Measurements from ENCODE around the gene BPIFA2.
A peak's percentile ranks its signal among the peaks of the same experiment; 100 is the strongest.
"Not testable (repeated sequence)": the region's sequence is repeated elsewhere in the genome, so short reads cannot be mapped to it uniquely, and the experiment has no call there.

BPIFA2 gene, protein sequence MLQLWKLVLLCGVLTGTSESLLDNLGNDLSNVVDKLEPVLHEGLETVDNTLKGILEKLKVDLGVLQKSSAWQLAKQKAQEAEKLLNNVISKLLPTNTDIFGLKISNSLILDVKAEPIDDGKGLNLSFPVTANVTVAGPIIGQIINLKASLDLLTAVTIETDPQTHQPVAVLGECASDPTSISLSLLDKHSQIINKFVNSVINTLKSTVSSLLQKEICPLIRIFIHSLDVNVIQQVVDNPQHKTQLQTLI

DNA sequence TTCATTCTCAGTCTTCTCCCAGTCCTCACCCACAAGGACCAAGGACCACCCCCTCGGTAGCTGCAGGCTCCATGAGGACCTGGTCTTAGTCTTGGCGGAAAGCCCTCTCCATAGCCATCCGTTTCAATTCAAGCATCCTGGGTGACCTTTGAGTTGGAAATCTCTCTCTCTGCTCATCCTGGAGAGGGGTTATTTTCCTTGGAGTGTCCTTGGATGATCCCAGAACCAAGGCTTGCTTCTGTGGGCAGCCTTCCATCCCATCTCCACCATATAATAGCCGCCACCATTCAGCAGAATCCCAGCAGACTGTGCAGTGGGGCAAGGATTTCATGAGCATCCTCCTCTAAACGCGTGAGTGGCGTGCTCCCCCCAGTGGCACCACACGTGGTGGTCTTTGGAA, at the start of gene BPIFA2:
Gene BPIFA2 (plus strand): TSS at position 301 of the 400 bp plus-strand sequence. CDS start 987 bp downstream, outside the sequence.
- DNase-seq = no peak

DNA sequence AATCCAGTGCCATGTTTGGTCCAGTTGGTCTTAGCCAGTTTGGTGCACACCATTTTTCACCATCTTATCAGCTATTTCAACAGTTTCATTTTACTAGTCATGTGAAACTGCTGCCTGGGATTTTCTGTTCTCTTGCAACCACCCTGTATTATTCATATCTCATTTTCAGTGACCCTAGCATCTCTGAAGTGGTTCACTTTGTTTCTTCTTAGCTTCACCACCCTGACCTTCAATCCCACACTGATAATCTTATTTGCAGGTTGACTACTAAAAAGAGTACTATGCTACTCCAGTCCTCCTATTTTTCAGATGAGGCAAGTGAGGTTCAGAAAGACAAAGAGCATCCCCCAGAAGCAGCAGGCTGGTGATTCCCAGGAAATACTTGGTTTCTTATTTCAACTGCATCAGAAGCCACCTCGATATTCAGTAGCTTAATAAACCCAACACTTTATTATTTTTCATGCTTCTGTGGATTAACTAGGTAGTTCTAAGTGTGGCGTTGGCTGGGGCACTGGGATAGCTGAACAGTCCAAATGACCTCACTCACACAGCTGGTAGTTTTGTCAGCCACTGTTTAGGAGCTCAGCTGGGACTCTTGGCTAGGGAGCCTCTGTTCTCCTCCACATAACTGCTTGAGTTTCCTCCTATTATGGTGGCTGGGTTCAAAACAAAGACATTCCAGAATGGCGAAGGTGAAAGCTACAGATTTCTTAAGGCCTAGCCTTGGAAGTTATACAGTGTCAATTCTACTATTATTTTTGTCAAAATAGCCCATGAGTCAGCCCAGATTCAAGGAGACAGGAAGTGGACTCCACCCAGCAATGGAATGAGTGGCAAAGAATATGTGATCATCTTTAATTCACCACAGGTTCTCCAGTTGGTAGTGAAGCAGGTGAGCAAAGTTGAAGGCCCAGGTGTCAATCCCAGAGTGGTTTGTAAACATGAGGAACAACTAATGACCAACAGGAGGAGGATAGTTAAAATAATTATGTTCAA, 47.9 kb upstream of the BPIFA2 start:
- DNase-seq = no peak

DNA sequence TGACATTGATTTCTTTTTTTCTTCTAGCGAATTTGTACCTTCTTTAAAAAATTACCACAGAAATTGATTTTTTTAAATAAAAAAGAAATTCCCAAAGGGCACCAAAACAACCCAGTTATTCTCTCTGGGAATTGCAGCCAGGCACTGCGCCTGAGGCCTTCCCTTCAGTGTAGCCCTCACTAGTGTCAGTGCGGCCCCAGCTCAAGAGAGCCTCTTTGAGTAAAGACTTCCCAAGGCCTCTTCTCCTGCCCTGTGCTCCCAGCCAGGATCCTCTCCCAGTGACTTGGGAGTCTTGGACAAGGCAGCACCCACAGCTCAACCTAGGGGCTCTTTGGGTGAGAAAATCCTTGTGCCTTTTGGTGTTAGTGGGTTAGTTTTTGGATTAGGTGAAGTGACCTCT, 47.0 kb upstream of the BPIFA2 start:
- no peak for DNase-seq

DNA sequence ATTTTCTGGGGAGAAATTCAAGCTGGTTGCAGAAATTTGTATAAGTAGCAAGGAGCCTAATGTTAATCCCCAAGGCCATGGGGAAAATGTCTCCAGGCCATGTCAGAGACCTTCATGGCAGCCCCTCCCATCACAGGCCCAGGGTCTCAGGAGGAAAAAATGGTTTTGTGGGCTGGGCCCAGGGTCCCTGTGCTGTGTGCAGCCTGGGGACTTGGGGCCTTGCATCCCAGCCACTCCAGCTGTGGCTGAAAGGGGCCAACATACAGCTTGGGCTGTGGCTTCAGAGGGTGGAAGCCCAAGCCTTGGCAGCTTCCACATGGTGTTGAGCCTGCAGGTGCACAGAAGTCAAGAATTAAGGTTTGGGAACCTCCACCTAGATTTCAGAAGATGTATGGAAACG, 45.7 kb upstream of the BPIFA2 start:
- DNase-seq = not testable (repeated sequence)

DNA sequence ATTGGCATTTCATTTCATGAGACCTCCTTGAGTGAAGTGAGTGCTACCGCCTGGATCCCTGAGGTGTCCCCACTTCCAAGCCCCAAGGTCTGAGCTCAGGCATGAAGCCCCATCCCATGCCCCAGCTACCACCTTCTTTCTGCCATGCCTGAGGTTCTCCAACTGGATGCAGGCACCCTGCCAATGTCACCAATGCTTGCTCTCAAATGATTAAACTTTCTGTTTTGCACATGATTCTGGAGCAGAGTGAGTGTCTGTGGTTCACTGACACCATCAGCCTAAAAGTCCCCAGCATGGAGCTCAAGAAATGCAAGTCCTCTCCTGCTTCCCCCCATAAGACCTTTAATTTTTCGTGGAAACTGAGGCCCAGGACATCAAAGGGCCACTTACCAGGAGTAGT, 43.7 kb upstream of the BPIFA2 start:
- DNase-seq = no peak

DNA sequence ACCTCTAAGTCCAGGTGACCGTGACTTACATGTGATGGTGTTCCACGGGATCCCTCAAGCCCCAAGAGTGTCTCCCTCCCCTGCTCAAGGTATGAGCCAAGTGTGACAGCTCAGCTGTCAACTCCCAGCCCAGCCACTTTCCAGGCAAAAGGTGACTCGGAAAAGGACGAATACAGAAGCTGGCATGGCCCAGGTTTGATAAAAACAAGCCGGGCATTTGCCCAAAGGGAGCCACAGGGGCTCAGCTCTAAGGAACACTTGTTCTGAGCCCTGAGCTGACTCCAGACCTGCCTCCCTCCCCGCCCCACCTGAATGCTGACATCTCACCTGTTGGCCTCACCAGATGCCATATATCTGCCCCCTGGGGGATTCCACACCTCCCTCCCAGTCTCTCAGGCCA, 43.0 kb upstream of the BPIFA2 start:
- DNase-seq = no peak

DNA sequence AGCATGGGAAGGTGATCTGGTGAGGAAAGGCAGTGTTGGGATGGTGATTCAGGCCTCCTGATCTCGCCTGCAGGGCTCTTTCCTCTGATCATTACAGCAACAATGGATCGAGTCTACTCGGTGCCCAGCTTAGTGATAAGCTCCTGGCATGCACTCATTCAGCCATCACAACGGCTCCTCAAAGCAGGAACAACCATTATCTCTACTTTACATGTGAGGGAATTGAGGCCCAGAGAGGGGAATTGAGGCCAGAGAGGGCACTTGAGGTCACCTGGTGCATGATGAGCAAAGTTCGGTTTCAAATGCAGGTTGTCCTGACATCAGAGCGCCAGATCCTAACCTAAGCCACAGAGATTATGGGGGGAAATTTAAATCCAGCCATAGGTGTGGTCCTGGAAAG, 42.0 kb upstream of the BPIFA2 start:
- DNase-seq = peak; percentile 28

DNA sequence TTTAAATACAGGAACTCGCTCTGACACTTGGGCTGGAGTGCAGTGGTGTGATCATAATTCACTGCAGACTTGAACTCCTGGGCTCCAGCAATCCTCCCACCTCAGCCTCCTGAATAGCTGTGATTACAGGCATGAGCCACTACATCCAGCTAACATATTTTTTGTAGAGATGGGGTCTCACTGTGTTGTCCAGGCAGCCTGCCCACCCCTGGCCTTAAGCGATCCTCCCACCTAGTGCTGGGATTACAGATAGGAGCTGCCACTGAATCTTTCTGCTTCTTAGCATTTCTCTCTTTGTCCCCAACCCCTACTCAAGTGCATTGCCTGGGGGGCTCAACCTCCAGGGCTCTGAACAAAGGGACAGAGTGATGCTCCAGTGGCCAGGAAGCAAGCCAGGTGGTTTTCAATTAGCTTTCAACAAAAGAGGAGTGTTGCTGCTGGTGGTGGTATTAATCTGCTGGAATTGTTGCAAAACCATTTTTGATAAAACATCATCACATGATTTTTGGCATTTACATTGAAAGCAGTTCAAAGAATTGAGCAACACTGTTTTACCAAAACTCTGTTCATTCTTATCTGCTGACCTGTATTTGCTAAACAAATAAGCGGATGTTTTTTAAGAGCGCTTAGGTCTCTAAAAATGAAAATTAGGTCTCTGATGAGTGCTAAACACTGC, 40.4 kb upstream of the BPIFA2 start:
- DNase-seq = no peak

DNA sequence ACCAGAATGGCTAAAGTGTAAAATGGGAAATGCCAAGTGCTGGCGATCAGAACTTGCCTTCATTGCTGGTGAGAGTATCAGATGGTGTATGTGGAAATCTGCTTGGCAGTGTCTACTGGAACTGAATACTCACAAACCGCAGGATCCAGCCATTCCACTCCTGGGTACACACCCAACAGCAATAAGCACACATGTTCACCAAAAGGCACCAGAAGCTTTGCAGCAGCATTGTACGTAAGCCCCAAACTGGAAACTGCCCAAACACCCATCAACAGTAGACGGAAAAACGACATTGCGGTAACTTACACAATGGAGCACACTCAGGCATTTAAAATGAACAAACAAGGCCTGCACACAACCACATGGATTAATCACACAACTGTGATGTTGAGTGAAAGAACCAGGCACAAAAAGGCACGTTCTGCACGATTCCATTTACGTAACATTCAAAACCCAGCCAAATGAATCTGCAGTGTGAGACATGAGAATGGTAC, 37.3 kb upstream of the BPIFA2 start:
- DNase-seq = no peak

DNA sequence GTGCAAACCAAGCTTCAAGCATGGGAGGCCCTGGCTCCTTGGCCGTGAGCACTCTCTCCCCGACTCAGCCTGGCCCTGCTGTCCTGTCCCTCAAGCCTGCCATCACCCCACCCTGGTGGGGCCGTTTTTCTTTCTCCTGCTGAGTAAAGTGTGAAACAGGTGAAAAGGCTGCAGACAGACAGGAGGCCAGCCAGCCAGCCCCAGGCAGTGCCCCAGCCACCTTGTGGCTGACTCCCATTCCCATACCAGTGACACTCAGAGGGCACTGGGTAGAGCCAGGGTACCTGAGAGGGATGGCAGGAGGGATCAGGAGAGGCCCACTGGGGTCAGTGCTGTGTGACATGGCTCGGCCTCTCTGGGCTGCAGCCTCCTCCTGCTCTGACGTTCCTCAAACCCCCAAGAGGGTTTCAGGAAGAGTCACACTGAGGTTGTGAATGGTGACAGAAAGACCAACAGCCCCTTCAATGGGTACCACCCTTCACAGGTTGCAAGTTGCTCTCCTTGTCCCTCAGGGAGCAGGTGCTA, 35.9 kb upstream of the BPIFA2 start:
- no peak for DNase-seq

DNA sequence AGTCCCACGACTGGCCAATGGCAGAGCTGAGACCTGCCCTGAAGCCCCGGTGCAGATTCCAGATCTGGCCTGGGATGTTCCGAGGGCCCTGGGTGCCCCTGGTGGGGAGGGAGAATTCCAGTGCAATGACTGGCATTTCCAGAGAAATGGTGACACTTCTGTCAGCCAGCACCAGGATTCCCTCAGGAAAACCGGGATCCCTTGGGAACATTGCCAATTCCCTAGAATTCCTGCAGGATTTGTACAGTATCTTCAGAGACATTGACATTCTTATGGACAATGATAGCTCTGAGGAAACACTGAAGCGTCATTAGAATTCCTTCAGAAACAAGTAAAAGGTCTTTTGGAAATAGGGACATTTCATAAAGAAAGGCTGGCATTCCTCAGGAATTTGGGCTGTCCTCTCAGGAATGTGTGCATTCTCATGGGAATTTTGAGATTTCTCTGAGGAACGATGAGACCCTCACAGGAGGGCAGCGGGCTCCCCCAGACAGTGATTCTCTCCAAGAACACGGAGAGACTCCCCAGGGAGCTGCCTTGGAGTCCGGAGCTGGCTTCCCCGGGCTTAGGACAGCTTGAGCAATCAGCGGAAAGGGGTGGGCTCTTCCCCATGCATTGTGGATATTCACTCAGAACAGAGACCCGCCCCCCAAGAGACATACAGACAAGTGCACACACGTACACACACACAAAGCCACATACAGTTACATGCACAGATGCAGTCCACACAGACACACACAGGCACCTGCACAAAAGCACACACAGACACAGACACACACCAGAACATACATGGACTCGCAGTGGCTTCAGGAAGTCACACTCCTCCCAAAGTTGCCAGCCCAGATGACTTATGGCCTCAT, 35.2 kb upstream of the BPIFA2 start:
- DNase-seq = no peak

DNA sequence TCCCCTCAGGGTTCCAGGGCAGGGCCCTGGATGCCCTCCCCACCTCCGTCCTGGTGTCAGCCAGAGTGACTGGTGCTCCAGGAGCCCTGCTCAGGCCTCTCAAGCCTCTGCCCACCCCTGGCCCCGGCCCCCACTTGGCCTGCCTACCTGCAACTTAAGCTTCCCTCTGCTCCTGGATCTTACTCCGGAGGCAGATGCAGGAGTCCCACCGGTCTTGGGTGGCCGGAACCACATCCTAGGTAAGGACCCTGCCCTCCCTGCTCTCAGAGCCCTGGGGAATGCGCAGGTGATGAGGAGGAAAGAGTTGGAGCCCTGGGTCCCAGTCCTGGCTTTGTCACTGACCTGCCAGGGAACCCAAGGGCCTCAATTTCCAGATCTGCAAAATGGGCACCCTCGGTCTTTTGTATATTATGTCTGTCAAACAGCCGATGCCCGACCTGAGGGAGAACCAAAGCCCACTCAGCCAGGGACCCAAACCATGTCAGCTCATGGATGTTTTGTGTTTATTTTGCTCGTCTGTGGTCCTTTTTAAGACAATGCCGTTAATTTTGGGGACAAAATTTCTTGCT, 34.5 kb upstream of the BPIFA2 start:
- no peak for DNase-seq

DNA sequence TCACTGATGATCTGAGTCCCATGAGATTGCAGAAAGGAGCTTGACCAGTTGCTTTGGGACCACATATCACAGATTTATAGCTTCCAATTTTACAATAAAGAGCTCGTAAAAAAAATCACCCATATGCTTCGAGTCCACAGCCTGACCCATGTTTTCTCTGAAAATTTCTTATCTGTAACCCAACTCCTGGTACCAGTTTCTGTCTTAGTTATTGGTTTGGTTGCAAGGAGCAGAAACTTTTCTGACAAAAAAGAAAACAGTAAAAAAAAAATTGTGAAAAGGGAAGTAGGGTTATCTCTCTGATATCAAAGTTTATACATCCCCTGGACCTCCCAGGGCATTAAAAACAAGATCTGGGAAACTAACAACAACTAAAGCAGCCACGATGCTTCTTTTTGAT, 30.8 kb upstream of the BPIFA2 start:
- no peak for DNase-seq

DNA sequence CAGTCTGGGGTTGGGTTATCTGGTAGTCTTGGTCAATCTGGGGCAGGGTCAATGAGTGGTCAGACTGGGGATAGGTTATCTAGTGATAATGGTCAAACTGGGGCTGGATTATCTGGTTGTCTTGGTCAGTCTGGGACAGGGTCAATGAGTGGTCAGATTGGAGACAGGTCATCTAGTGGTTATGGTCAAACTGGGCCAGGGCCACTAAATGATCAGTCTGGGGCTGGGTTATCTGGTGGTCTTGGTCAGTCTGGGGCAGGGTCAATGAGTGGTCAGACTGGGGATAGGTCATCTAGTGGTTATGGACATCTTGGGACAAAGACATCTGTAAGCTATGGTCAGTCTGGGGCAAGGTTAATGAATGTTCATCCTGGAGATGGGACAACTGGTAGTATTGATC, 28.5 kb upstream of the BPIFA2 start:
- no peak for DNase-seq

DNA sequence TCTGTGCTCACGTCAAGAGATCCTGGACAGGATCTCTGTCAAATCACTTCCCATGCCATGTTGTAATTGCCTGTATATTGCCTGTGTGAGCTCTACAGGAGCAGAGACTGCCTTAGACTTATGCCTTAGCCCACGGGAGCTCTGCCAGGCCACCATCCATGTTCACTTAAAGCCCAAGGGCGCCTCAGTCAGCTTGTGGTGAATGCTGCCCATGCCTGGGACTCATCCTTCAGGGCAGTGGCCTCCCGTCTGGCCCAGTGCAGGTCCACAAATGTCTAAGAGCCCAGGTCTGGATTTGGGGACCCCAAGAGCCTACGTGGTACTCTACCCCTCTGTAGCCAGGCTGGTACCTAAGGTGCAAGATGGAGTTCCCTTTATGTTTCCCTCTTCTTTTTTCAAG, 22.4 kb upstream of the BPIFA2 start:
- DNase-seq = no peak

DNA sequence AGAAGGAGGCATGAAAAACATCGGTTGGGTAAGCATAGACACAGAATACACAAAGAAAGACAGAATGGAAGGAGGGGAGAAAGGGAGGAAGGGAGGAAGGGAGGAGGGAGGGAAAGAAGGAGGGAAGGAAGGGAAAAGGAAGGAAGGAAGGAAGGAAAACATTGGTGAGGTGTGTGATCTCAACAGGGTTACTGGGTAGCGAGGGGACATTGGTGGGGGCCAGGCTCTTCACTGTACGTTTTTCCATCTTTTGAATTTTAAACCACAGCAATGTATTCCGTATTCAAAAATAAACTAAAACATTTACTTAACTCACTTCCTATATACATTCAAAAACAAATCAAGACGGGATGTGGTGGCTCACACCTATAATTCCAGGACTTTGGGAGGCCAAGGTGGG, 20.7 kb upstream of the BPIFA2 start:
- no peak for DNase-seq

DNA sequence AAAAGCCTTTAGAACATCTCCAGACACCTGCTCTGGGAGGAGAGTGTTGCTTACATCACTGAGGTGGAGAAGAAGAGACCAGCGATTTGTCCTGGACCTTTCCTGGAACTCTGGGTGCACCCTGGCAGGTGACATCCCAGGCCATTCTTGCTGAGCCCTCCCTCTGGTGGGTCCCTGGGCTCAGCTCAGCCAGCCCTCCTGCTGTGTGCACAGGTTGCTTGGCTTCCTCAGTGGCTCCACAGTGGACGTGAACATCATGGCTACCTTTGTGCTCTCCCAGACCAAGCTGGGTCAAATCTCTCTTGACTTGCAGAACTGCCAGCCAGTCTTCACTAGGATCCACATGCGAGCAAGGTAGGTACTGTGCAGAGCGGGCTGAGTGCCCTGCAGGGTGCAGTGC, 19.9 kb upstream of the BPIFA2 start:
- no peak for DNase-seq

DNA sequence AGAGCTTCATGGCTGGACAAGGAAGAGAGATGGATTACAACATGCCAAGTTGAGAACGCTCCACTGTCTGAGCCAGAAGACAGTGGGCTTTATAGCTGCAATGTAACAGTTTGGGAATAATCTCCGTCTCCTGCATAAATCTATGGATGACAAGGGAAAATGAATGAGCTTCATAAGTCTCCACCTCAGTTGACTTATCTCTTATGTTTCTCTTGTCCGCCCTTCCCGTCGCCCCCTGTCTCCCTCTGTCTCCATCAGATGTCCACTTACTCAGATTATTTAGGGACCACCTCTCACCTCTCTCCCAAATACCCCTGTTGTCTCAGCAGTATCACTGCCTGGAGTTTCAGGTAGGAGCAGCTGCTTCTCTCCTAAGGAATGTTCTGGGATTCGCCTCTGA, 13.7 kb upstream of the BPIFA2 start:
- DNase-seq = no peak

DNA sequence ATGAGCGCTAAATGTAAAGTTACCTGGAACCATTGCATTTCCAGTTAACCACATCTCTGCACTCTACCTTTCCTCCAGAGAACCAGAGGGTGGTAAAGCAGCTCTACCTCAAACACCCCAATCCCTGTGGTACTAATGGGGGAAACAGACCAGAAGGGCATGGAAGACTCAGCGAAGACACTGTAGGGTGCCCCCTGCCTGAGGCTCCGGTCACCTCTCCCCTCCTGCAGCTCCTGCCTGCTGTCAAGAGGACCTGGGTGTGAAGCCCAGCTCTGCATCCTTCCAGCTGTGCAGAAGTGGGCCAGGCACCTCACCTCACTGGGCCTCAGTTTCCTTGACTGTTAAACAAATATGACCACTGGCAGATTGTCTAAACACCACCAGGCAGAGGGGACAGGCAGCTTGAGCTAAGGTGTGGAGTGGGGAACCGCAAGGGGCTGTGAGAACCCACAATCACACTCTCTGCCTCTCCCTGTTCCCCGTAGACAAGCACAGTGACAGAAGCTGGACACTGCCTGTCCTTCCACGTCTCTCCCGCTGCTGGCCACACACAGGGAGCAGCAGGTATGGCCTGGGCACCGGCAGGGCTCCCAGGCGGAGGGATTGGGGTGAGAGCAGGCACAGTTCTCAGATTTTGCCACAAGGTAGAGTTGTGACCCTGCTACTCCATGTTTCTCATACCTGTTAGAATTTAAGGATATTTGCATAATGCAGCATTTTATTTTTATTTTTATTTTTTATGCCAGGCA, 9.1 kb upstream of the BPIFA2 start:
- DNase-seq = no peak

DNA sequence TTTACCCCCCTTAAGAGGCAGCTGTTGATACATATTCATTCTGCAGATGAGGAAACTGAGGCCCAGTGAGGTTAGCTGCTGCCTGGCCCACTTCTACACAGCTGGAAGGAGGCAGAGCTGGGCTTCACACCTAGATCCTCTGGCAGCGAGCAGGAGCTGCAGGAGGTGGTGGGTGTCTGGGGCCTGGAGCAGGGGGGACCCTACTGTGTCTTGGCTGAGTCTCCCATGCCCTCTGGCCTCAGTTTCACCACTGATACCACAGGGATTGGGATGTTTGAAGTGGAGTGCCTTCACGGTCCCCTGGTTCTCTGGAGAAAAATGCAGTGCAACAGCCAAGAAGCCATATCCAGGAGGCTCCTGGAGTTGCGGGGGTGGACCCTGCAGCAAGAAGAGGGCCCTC, 8.2 kb upstream of the BPIFA2 start:
- DNase-seq = no peak

DNA sequence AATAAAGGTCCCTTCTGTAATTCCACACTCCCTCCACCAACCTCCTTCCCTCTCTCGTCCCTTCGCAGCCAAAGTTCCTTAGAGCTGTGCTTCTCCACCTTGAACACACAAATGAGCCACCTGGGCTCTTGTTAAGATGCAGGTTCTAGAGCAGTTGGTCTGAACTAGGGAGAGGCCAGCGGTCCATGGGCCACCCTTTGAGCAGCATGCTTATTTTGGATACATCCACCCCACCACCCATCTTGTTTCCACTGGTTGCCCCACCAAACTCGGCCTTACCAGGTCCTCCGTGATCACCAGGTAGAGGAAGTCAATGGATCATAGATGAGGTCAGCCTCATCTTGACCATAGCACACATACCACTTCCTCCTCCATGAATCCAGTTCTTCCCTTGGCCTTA, 7.3 kb upstream of the BPIFA2 start:
- no peak for DNase-seq

All from hematopoietic multipotent progenitor cell treated with erythropoietin and hydrocortisone succinate and interleukin-3 and kit ligand, for 6 days (in vitro differentiated cells).